ENCODE data around the gene KHK.

The KHK gene

DNA sequence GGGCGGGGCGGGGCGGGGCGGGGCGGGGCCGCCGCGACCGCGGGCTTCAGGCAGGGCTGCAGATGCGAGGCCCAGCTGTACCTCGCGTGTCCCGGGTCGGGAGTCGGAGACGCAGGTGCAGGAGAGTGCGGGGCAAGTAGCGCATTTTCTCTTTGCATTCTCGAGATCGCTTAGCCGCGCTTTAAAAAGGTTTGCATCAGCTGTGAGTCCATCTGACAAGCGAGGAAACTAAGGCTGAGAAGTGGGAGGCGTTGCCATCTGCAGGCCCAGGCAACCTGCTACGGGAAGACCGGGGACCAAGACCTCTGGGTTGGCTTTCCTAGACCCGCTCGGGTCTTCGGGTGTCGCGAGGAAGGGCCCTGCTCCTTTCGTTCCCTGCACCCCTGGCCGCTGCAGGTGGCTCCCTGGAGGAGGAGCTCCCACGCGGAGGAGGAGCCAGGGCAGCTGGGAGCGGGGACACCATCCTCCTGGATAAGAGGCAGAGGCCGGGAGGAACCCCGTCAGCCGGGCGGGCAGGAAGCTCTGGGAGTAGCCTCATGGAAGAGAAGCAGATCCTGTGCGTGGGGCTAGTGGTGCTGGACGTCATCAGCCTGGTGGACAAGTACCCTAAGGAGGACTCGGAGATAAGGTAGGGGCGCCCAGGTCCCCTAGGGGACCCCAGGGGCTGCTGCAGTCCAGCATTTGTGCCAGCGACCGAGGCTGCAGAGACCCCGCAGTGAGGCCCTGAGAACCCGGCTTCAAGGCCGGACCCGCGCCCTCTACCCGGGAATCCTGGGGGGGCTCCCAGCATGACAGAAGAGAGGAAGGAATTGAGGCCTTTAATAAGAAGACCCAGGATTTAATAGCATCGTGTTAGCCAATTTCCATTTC is at the start of gene KHK:
Gene KHK (plus strand): TSS at position 49 of the 870 bp plus-strand sequence. CDS start 488 bp downstream, at position 537.
- DNase-seq (ENCODE audit: low read depth) = no peak
- TF ChIP-seq, protein P1, sequence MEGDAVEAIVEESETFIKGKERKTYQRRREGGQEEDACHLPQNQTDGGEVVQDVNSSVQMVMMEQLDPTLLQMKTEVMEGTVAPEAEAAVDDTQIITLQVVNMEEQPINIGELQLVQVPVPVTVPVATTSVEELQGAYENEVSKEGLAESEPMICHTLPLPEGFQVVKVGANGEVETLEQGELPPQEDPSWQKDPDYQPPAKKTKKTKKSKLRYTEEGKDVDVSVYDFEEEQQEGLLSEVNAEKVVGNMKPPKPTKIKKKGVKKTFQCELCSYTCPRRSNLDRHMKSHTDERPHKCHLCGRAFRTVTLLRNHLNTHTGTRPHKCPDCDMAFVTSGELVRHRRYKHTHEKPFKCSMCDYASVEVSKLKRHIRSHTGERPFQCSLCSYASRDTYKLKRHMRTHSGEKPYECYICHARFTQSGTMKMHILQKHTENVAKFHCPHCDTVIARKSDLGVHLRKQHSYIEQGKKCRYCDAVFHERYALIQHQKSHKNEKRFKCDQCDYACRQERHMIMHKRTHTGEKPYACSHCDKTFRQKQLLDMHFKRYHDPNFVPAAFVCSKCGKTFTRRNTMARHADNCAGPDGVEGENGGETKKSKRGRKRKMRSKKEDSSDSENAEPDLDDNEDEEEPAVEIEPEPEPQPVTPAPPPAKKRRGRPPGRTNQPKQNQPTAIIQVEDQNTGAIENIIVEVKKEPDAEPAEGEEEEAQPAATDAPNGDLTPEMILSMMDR (IDR thresholded peaks at IDR 0.05; ENCODE audit: insufficient read depth, low read depth, low read length, missing control alignments) = no peak
- H3K4me3 ChIP-seq (ENCODE audit: low read depth, low read length) = peak within 1 kb of the TSS; percentile 79

DNA sequence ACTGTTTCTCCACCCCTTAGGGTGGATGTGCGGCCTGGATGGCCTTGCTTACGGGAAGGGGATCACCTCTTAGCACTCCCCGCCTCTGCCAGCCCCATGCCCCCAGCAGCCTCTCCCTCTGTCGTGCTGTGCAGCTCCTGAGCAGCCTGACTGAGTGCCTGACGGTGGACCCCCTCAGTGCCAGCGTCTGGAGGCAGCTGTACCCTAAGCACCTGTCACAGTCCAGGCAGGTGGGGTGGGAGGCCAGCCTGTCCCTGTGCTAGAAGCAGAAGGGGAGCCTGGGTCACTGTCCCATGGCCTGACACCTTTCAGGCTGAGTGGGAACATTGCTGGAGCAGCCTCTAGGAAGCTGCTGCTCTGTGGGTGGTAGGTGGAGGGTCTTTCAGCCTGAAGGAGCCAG is 48.6 kb upstream of the KHK start:
- TF ChIP-seq, protein P1 (IDR thresholded peaks at IDR 0.05; ENCODE audit: insufficient read depth, low read depth, low read length, missing control alignments) = no peak
- H3K4me3 ChIP-seq (ENCODE audit: low read depth, low read length) = no peak overlapping the region
- no peak for DNase-seq (ENCODE audit: low read depth)

DNA sequence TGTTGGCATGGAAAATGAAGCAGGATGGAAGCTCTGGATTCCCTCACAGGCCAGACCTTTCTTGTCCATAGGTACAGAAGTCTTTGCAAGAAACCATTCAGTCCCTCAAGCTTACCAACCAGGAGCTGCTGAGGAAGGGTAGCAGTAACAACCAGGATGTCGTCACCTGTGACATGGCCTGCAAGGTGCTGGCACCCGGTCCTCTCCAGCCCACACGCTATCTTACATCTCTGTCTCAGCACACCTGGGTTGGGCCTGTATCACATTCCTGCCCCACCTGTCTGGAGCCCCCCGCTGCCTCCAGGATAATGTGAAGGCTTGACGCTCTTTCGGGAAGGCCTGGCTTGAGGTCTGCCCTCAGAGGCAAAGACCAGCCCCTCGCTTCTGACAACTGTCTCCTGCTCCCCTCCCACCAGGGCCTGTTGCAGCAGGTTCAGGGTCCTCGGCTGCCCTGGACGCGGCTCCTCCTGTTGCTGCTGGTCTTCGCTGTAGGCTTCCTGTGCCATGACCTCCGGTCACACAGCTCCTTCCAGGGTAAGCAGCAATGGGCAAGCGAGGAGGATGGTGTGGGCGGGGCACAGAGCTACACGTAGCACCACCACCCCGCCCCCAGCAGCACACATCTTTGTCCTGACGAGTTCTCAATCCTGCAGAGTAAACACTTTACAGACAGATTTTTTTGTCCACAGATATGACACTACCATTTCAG is 47.8 kb upstream of the KHK start:
- no peak for DNase-seq (ENCODE audit: low read depth)
- no peak overlapping the region for H3K4me3 ChIP-seq (ENCODE audit: low read depth, low read length)
- TF ChIP-seq, protein P1 (IDR thresholded peaks at IDR 0.05; ENCODE audit: insufficient read depth, low read depth, low read length, missing control alignments) = no peak

DNA sequence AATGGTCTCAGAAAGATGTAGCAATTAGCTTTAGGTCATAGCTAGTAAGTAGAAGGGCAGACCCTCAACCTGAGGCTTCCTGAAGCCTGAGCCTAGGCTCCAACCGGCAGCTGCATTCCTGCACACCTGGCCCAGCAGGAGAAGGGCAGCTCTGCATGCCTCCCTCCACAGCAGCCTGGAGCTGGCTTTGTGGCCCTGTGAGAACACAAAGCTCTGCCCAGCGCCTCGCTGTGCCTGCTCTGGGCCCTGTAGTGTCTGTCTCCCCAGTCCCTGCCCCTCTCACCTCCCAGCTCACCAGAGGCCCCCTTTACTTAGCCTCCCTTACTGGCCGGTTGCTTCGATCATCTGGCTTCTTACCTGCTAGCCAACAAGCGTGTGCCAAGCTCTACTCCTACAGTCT is 47.1 kb upstream of the KHK start:
- DNase-seq (ENCODE audit: low read depth) = no peak
- H3K4me3 ChIP-seq (ENCODE audit: low read depth, low read length) = no peak overlapping the region
- TF ChIP-seq, protein P1 (IDR thresholded peaks at IDR 0.05; ENCODE audit: insufficient read depth, low read depth, low read length, missing control alignments) = no peak

DNA sequence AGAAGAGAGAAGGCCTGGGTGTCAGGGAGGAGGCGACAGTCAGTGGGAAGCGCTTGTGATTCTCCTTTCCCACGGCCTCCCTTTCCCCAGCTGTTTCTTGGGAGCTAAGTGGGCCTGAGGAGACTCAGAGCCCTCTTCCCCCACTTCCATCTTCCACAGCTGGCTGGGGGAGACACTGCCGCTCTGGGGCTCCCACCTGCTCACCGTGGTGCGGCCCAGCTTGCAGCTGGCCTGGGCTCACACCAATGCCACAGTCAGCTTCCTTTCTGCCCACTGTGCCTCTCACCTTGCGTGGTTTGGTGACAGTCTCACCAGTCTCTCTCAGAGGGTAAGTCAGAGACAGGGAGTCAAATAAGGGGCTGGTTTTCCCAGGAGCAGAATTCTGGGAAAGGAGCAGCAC is 46.7 kb upstream of the KHK start:
- no peak overlapping the region for H3K4me3 ChIP-seq (ENCODE audit: low read depth, low read length)
- TF ChIP-seq, protein P1 (IDR thresholded peaks at IDR 0.05; ENCODE audit: insufficient read depth, low read depth, low read length, missing control alignments) = no peak
- no peak for DNase-seq (ENCODE audit: low read depth)

DNA sequence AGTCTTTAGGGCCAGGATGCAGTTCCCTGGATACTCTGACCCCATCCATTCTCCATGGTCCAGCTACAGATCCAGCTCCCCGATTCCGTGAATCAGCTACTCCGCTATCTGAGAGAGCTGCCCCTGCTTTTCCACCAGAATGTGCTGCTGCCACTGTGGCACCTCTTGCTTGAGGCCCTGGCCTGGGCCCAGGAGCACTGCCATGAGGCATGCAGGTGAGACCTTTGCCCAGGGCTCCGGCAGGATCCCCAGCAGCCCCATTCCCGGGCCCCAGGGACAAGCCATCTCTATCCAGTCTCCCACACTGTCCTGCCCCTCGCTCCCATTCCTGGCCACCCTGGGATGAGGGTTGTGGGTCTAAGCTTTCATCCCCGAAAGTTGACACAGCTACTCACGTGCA is 46.3 kb upstream of the KHK start:
- TF ChIP-seq, protein P1 (IDR thresholded peaks at IDR 0.05; ENCODE audit: insufficient read depth, low read depth, low read length, missing control alignments) = no peak
- no peak overlapping the region for H3K4me3 ChIP-seq (ENCODE audit: low read depth, low read length)
- no peak for DNase-seq (ENCODE audit: low read depth)
